CD4-positive, alpha-beta T cell treated with Interleukin-12 subunit alpha and Interleukin-12 subunit beta, for 1 hour (primary cell): ENCODE measurements around the gene ADAM12.

Experiments
- DNase-seq: peaks from one replicate; pipeline ENCODE4 v3.0.0-alpha.2; 2020

Gene ADAM12

GRCh38 chr10:126312167-126312566 lies 76.1 kb downstream of the ADAM12 start:
- no peak for DNase-seq

- DNase-seq: no peak
These were observed 78.9 kb downstream of the ADAM12 start for GRCh38 chr10:126309228-126309883.

- no peak for DNase-seq
These were observed 85.2 kb downstream of the ADAM12 start for GRCh38 chr10:126302826-126303665.

GRCh38 chr10:126302476-126302756 lies 85.9 kb downstream of the ADAM12 start:
- DNase-seq: no peak

GRCh38 chr10:126301701-126302475 lies 86.4 kb downstream of the ADAM12 start:
- DNase-seq: no peak

- no peak for DNase-seq
These were observed 93.8 kb downstream of the ADAM12 start for GRCh38 chr10:126294451-126294850.

GRCh38 chr10:126290232-126290631 lies 98.0 kb downstream of the ADAM12 start:
- DNase-seq: no peak

GRCh38 chr10:126288547-126289493 lies 99.5 kb downstream of the ADAM12 start:
- DNase-seq: no peak

- DNase-seq: no peak
These were observed 102.0 kb downstream of the ADAM12 start for GRCh38 chr10:126286256-126286780.

- DNase-seq: no peak
These were observed 105.0 kb downstream of the ADAM12 start for GRCh38 chr10:126283307-126283706.

- no peak for DNase-seq
These were observed 109.4 kb downstream of the ADAM12 start for GRCh38 chr10:126278851-126279250.

GRCh38 chr10:126277181-126277580 lies 111.1 kb downstream of the ADAM12 start:
- no peak for DNase-seq

GRCh38 chr10:126272526-126272925 lies 115.8 kb downstream of the ADAM12 start:
- DNase-seq: no peak

GRCh38 chr10:126270111-126270510 lies 118.2 kb downstream of the ADAM12 start:
- no peak for DNase-seq

GRCh38 chr10:126268013-126268920 lies 120.0 kb downstream of the ADAM12 start:
- no peak for DNase-seq

GRCh38 chr10:126264102-126265018 lies 123.9 kb downstream of the ADAM12 start:
- no peak for DNase-seq

- no peak for DNase-seq
These were observed 125.1 kb downstream of the ADAM12 start for GRCh38 chr10:126263006-126263676.

GRCh38 chr10:126262233-126262838 lies 125.9 kb downstream of the ADAM12 start:
- DNase-seq: no peak
